Measurements from ENCODE around the gene CEP135.

DNA sequence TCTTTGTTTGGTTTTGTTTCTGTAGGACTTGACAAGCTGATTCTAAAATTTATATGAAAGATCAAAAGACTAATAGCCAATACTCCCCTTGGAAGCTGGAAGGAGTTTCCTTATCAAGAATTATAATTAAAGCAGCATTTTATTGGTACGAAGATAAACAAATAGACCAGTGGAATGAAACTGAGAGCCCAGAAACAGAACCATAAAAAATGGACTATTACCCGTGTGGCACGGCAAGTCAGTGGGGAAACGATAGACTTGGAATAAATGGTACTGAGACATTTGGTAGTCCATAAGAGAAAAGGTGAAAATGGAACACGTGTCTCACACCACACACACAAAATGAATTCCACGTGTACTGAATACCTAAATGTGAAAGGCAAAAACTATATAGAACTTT is 42.4 kb upstream of the CEP135 start:
- TF ChIP-seq GATA2 (IDR thresholded peaks at IDR 0.05; ENCODE audit: low read depth, low read length) (no peak), GATA3 (IDR thresholded peaks at IDR 0.05; ENCODE audit: low read depth, low read length) (no peak)
